ENCODE measurements around the gene ENTPD8.
A peak's percentile ranks its signal among the peaks of the same experiment; 100 is the strongest.

The ENTPD8 gene

DNA sequence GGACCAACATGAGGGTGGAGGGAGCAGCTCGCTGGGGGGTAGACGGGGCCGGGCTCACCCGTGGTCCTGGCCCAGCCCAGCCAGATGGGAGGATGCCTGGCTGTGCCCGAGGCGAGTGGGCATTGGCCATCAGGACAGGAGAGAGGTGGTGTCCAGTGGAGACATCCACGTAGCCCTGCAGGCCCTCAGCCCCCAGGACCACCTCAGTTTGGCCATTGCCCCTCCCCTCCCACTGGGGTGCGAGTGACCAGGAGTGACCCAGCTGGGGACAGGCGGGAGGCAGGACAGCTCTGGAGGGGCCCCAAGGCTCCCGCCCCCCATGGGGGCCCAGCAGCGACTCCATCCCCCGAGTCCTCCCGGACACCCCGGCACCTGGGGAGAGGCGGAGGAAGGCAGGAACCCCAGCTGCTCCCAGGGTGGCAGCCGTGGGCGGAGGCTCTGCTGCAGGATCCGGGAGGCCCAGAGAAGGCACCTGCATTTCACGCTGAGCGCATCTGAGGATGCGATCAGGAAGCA is 9.7 kb downstream of the ENTPD8 start:
- DNase-seq (ENCODE audit: low read depth in 1 of 2, low spot score in 1 of 2), result no peak

- no peak for DNase-seq (ENCODE audit: low read depth in 1 of 2, low spot score in 1 of 2)
Observed at GRCh38 chr9:137430723-137431415, 10.3 kb downstream of the ENTPD8 start.

DNA sequence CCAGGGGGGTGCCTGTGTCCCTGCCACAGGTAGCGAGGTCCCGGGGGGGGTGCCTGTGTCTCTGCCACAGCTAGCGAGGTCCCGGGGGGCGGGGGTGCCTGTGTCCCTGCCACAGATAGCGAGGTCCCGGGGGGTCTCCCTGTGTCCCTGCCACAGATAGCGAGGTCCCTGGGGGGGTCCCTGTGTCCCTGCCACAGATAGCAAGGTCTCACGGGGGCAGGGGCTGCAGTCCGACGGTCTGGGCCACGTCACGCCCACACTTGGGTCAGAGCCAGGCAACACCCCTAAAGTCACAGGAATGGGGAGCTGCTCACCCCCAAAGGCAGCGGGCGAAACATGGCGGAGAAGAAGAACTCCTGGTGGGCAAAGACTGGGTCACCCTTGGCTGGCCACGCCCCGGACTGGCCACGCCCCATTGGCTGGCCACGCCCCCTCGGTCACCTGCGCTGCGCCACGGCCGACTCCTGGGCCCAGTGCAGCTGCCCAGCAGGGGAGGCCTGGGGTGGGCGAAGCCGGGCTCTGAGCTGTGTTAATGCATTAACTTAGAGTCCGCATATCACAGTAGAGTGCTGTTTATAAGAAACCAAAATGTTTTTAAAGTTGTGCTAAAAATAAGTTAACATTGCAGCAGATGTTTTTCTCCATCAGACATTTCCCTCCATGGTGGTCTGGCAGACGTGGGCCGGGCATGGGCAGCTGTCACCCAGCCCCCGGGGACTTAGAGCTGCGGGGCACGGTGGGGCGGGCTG is 11.0 kb downstream of the ENTPD8 start:
- no peak for DNase-seq (ENCODE audit: low read depth in 1 of 2, low spot score in 1 of 2)

GRCh38 chr9:137429546-137429890 is 11.6 kb downstream of the ENTPD8 start:
- DNase-seq (ENCODE audit: low read depth in 1 of 2, low spot score in 1 of 2), result no peak

DNA sequence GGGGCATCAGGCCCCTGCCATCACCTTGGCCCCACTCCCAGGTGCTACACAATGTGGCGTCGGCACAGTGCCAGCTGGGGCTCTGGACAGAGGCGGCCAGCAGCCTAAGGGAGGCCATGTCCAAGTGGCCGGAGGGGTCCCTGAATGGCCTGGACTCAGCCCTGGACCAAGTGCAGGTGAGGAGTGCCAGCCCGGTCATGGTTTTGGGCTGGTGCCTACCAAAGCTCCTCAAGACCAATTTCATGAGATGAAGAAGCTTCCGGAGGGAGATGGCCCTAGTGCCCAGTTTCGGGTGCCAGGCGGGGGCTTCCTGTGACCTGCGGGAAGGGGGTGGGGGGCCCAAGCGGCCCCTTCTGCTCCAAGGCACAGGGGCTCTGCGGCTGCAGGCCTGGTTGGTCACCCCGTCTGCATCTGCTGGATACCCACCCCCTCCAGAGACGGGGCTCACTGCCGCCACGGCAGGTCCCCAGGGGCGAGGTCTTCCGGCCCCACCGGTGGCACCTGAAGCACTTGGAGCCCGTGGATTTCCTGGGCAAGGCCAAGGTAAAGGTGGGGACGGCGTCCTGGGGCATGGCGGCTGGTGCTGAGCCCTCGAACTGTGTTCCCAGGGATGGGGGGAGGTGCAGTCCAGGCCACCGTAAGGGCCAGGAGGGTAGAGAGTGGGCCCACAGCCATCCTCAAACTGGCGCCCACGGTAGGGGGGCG is 12.2 kb downstream of the ENTPD8 start:
- DNase-seq (ENCODE audit: low read depth in 1 of 2, low spot score in 1 of 2), result no peak

DNA sequence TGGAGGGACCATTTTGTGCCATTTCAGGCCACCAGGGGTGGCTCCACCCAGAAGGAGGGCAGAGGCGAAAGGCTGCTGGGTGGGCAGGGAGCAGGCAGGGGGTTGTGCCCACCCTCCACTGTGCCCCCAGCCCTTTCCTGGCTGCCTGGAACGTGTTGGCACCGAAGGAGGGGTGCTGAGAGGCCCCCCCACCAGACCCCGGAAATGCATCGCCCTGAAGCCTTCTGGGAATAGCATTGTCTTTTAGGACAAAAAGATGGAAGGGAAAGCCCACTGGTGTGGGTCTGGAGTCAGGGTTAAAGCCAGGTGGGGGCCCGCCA is 12.9 kb downstream of the ENTPD8 start:
- DNase-seq (ENCODE audit: low read depth in 1 of 2, low spot score in 1 of 2), result no peak

DNA sequence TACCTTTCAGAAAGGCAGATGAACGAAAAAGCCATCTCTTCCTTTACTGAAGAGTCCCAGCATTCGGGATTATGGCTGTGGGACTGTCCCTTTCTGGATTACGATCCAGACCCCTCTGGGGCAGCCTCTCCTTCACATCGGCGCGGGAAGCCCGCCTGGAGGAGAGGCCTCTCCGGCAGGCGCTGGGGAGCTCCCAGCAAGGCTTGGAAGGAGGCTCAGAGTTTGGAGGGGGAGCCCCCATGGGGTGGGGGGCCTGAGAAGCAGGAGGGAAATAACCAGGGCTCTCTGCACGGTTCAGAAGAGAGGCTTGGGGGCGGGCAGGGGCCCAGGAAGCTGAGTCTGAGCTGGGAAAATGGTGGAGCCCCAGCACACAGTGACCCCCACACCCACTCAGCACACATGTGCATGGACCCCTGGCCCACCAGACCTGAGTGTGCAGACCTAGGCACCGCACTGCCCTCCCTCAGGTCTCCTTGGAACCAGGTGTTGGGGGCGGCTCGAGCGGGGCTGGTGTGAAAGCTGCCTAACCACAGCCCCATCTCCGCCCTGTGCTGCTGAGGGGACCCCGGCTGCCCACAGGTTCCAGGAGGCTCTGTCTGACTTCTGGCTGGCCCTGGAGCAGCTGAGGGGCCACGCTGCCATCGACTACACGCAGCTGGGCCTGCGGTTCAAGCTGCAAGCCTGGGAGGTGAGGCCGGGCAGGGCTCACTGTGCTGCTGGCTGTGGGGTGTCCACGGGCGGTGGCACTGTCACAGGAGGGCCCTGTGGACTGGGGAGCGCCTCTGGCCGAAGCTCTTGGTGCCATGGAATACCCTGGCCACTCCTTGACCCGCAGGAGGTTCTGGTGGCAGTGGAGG is 13.5 kb downstream of the ENTPD8 start:
- DNase-seq (ENCODE audit: low read depth in 1 of 2, low spot score in 1 of 2), result no peak

- DNase-seq (ENCODE audit: low read depth in 1 of 2, low spot score in 1 of 2), result no peak
Observed at GRCh38 chr9:137426018-137426681, 15.0 kb downstream of the ENTPD8 start.

- no peak for DNase-seq (ENCODE audit: low read depth in 1 of 2, low spot score in 1 of 2)
Observed at GRCh38 chr9:137423514-137424291, 17.5 kb downstream of the ENTPD8 start.

DNA sequence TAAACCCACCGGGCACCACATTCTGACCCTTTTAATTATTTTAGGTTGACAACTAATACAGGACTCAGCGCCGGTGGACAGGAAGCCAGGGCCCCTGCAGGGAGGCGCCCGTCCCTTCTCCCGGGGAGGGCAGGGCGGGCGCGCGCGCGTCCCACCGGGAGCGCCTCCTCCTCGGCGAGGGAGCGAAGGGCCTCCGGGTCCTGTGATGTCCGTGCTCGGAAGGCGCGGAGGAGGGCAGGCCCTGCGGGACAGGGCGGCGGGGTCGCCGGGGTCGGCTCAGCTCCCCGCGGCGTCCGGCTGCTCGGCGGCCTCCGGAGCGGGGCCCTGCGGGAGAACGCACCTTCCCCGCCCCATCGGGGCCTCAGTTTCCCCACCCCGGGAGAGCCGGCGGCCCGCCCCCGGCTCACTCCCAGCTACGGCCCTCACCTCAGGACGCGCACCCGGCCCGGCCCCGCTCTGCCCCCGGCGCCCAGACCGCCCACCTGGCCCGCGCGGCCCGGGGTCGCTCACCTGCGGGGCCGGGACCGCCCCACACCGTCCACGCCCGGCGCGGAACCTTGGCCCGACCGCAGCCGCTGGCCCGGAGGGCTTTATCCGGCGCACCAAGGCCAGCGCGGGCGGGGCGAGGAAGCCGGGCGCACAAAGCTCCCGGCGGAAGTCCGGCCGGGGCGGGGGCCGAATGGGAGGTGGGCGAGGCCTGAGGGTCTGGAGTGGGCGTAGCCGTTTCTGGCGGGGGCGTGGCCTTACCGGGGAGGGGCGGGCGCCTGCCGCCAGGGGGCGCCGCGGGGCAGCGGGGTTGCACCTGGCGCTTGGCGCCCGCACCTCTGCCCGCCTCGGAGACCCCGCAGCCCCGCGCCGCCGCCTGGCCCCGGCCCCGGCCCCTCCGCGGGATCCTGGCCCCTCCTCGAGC is 18.3 kb downstream of the ENTPD8 start, which contains the start of the genes EXD3 and NOXA1:
EXD3 (minus strand) TSS at position 559 of the 910 bp plus-strand sequence. CDS start 27,805 bp downstream, outside the sequence.
NOXA1 (plus strand) TSS at position 790 of the 910 bp plus-strand sequence. CDS start 137 bp downstream, outside the sequence.
- DNase-seq (ENCODE audit: low read depth in 1 of 2, low spot score in 1 of 2), result peak; percentile 88 to 94

GRCh38 chr9:137421838-137422603 is 19.1 kb downstream of the ENTPD8 start:
- no peak for DNase-seq (ENCODE audit: low read depth in 1 of 2, low spot score in 1 of 2)

- no peak for DNase-seq (ENCODE audit: low read depth in 1 of 2, low spot score in 1 of 2)
Observed at GRCh38 chr9:137417161-137418021, 23.8 kb downstream of the ENTPD8 start.

- DNase-seq (ENCODE audit: low read depth in 1 of 2, low spot score in 1 of 2), result no peak
Observed at GRCh38 chr9:137416563-137417151, 24.5 kb downstream of the ENTPD8 start.

- DNase-seq (ENCODE audit: low read depth in 1 of 2, low spot score in 1 of 2), result no peak
Observed at GRCh38 chr9:137416006-137416562, 25.1 kb downstream of the ENTPD8 start.

- DNase-seq (ENCODE audit: low read depth in 1 of 2, low spot score in 1 of 2), result no peak
Observed at GRCh38 chr9:137415451-137415850, 25.7 kb downstream of the ENTPD8 start.

DNA sequence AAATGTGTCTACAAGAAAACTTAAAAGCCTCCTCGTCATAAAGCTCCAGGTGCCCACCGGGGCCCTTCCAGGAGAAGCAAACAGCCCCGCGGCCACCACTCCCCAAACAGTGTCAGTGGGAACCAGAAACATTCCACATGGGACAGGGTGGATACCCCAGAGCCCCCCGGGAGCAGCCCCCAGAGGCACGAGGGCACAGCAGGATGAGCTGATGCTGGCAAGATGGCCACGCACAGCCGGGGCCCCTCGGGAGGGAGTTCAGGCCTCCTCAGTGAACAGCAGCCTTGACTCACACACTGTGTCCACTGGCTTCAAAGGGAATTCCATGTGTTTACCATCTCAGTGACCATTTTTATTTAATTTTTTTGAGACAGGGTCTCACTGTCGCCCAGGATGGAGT is 28.7 kb downstream of the ENTPD8 start:
- no peak for DNase-seq (ENCODE audit: low read depth in 1 of 2, low spot score in 1 of 2)
